Measurements from ENCODE around the gene ANAPC4.

ANAPC4 gene

DNA sequence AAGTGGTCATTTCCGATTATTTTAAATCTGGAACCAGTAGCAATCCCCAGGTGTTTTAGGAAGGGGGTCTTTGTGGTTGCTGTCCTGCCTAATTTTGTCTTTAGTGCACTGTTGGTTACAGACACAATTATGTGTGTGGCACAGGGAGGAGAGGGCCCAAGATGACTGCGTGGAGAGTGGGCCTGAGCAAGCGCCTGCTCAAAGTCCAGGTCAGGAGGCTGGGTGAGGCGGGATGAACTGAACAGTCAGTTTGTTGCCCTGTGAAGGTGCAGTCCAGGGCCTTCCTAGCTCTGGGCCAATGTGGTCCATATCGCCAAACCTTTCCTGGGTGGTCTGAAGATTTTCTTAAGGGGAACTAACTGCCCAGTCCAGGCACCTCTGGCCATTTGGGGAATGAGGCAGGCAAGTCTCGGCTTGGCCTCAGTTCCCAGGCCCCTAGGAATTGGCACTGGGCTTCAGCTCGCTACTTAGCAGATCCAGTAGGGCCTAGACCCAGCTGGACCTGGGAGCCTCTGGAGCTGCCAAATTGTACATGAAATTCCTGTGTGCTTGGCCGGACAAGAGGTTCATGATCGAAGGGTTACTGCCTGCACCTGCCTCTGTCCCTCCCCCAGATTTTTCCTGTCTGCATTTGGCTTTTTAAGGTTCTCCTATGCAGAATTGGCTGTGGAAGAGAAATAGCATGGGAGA is 47.6 kb downstream of the ANAPC4 start:
- ChIA-PET POLR2A (no interaction called here), CTCF (interaction anchor here (16.5 kb wide), 1 partner anchor 16 kb away, joined by 96 read pairs; no protein-coding TSS in a partner anchor)
- no peak for DNase-seq (ENCODE audit: extremely low spot score)
- TF ChIP-seq, protein P1, sequence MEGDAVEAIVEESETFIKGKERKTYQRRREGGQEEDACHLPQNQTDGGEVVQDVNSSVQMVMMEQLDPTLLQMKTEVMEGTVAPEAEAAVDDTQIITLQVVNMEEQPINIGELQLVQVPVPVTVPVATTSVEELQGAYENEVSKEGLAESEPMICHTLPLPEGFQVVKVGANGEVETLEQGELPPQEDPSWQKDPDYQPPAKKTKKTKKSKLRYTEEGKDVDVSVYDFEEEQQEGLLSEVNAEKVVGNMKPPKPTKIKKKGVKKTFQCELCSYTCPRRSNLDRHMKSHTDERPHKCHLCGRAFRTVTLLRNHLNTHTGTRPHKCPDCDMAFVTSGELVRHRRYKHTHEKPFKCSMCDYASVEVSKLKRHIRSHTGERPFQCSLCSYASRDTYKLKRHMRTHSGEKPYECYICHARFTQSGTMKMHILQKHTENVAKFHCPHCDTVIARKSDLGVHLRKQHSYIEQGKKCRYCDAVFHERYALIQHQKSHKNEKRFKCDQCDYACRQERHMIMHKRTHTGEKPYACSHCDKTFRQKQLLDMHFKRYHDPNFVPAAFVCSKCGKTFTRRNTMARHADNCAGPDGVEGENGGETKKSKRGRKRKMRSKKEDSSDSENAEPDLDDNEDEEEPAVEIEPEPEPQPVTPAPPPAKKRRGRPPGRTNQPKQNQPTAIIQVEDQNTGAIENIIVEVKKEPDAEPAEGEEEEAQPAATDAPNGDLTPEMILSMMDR (IDR thresholded peaks at IDR 0.05; ENCODE audit: control extremely low read depth, extremely low read depth, low read depth, missing control alignments), result no peak

DNA sequence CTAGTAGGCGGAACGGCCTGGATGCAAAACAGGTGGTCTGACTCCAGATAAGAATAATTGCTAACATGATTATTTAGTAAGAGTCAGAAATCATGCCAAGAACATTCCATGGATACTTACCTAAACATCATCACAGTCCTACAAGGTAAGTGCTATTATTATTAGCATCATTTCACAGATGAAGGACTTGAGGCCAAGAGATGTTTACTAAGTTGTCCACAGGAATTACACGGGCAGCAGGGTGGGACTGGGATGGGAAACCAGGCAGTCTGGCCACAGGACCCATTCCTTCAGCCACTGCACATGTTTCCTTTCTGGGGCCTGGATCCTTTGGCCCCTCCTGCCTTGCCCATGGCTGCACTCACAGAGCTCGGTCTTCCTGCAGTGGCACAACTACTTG is 48.3 kb downstream of the ANAPC4 start:
- ChIA-PET CTCF (interaction anchor here (1.0 to 16.5 kb wide), 2 partner anchors 15 to 22 kb away, joined by 3 to 96 read pairs; no protein-coding TSS in a partner anchor), POLR2A (no interaction called here)
- DNase-seq (ENCODE audit: extremely low spot score), result no peak
- TF ChIP-seq, protein P1 (IDR thresholded peaks at IDR 0.05; ENCODE audit: control extremely low read depth, extremely low read depth, low read depth, missing control alignments), result no peak

DNA sequence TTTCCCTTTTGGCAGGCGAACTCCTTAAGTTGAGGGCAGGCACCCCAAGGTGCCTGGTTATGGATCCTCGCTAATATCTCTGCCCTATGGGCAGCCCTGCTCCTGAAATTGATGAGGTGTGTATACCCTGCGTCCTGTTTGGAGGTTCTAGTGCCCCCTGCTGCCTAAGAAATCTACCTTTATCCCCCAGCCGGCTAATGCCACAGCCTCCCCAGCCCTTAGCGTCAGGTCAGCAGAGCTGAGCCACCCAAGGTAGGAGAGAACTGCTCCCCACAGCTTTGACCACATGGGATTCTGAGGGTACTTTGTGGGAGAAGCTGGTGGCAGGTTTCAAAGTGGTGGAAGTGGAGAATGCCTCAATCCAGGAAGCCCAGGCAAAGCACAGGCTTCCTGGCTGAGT is 50.8 kb downstream of the ANAPC4 start:
- POLR2A ChIA-PET, result no interaction called here
- DNase-seq (ENCODE audit: extremely low spot score), result no peak
- TF ChIP-seq, protein P1 (IDR thresholded peaks at IDR 0.05; ENCODE audit: control extremely low read depth, extremely low read depth, low read depth, missing control alignments), result no peak
- CTCF ChIA-PET, result interaction anchor here (16.5 kb wide), 1 partner anchor 13 kb away, joined by 96 read pairs; no protein-coding TSS in a partner anchor

DNA sequence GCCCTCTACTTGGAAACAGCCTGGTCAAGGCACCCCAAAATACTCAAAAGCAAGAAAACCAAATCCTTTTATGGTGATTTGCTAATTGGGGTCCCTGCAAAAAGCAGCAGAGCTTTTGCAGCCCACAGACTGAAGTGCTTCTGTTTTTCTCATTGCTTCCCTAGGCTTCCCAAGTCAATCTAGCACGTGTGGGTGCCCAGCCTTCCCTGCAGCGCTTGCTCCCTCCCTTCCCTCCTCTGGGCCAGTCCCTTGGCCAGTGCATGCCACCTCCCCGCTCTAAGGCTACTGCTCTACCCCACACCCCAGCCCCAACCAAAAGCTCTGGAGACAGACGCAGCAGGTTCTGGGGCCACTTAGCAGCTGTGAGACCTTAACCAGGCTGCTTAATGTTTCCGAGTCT is 53.6 kb downstream of the ANAPC4 start:
- ChIA-PET POLR2A (no interaction called here), CTCF (interaction anchor here (1.1 to 16.5 kb wide), 2 partner anchors 10 to 13 kb away, joined by 3 to 96 read pairs; no protein-coding TSS in a partner anchor)
- TF ChIP-seq, protein P1 (IDR thresholded peaks at IDR 0.05; ENCODE audit: control extremely low read depth, extremely low read depth, low read depth, missing control alignments), result no peak
- no peak for DNase-seq (ENCODE audit: extremely low spot score)

DNA sequence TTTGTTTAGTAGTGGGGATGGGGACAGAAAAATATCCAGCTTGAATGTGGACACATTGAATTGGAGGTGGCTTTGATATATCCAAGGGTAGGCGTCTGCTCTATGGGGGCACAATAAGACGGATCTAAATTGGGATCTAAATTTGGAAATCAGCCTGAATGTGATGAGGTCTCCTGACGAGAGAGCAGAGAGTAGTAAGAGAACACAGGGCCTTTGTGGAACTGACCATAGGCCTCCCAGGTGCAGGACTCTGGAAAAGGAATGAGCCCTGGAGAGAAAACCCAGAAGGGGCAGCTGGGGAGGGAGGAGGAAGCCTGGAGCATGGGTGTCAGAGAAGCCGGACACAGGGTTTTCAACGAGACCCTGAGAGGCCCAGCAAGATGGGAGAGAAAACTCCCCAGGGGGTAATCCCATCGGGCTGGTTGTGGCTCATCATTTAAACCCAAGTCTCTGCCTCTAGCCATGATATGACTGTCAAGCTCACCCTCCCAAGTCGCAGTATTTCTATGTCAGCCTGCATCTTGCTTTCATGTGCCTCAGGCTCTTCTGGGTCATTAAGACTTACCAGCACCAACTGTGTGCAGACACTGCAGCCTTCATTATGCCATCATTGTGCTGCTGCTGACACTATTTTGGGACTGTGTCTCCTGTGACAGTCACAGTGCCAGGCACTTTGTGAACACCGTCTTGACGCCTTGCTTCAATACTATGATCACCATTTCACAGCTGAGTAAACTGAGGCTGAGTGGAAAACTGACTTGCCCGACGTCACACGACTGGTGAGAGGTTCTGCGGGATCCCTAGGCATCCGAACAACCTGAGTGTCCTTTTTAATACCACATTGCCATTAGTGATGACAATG is 57.1 kb downstream of the ANAPC4 start:
- no peak for DNase-seq (ENCODE audit: extremely low spot score)
- ChIA-PET POLR2A (no interaction called here), CTCF (interaction anchor here (0.9 to 2.6 kb wide), 6 partner anchors 9 to 339 kb away, joined by 3 to 10 read pairs (median 3); no protein-coding TSS in a partner anchor)
- TF ChIP-seq, protein P1 (IDR thresholded peaks at IDR 0.05; ENCODE audit: control extremely low read depth, extremely low read depth, low read depth, missing control alignments), result no peak

DNA sequence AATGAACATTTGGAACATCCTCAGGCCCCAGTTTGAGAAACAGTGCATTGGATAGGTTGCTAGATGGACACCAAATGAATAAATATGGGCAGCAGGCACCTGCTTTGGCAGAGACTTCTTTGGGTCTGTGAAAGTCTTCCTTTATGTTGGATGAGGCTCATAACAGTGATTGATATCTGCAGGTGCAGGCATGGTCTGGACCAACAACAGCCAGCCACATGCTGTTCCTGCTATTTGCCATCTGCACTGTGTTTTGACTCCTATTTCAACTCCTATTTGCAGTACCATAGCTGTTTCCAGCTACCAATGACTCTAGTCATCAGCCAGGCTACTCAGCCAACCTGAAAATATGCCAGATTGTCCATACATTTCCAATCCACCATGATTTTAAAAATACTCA is 60.9 kb downstream of the ANAPC4 start:
- no peak for DNase-seq (ENCODE audit: extremely low spot score)
- TF ChIP-seq, protein P1 (IDR thresholded peaks at IDR 0.05; ENCODE audit: control extremely low read depth, extremely low read depth, low read depth, missing control alignments), result no peak
- ChIA-PET POLR2A (no interaction called here), CTCF (no interaction called here)
